B cell (primary cell): ENCODE data around the gene PDGFRA. TPM values are rescaled to one million over a fixed set of nuclear protein-coding genes. Genes with fewer than 3 reads are reported as not detected.

Experiments used
- ATAC-seq: fragments of 200-7000 bp; cut with Tn5 transposase; one replicate; pipeline ENCODE4 v1.10.0; 2021; ENCODE audit warnings: low read depth, mild to moderate bottlenecking, moderate number of reproducible peaks, moderate library complexity
- CTCF ChIA-PET: fragments of 350-600 bp; sonication (Branson Sonifier 250); formaldehyde crosslinking; loops from one replicate; lab custom pipeline; 2021; ENCODE audit warnings: antibody characterized with exemption, inconsistent platforms; lab: Charles Lee
- POLR2A ChIA-PET: fragments of 350-600 bp; sonication (Branson Sonifier 250); formaldehyde crosslinking; loops from one replicate; lab custom pipeline; 2021; ENCODE audit warnings: antibody characterized with exemption; lab: Charles Lee
- DNase-seq: peaks from one replicate; pipeline ENCODE4 v3.0.0; 2013
- H2AFZ ChIP-seq: 2 replicates; pipeline ENCODE4 v1.6.1; 2012; ENCODE audit warnings: mild to moderate bottlenecking, low read depth, low read length; ENCODE audit not compliant: insufficient read depth, poor library complexity, severe bottlenecking
- H3K27ac ChIP-seq, 2 donors: 1 replicate in 1 of 2; 2 replicates in 1 of 2; pipeline ENCODE4 v1.5.1; 2012 to 2013; ENCODE audit warnings: low read length in 2 of 2, mild to moderate bottlenecking in 2 of 2, moderate library complexity in 1 of 2
- H3K27me3 ChIP-seq, 4 experiments: fragments of 200-600 bp in 1 of 4; sonication (generic) in 1 of 4; replicated peaks in 1 of 4; 1 replicate in 2 of 4; 2 replicates in 2 of 4; pipeline versions ENCODE4 v1.6.1 to v1.7.0; 2013 to 2016; ENCODE audit warnings: low read length in 3 of 4, mild to moderate bottlenecking in 2 of 4, mixed read lengths in 1 of 4, moderate library complexity in 1 of 4; ENCODE audit not compliant: insufficient read depth in 4 of 4, control insufficient read depth in 3 of 4; ENCODE audit errors: control extremely low read depth in 1 of 4
- H3K36me3 ChIP-seq, 2 experiments: replicated peaks in 1 of 2; 1 replicate in 1 of 2; 2 replicates in 1 of 2; pipeline versions ENCODE4 v1.6.1 to v1.7.1; 2013; ENCODE audit warnings: low read length in 1 of 2; ENCODE audit not compliant: insufficient read depth in 2 of 2, control insufficient read depth in 1 of 2; ENCODE audit errors: control extremely low read depth in 1 of 2, extremely low read depth in 1 of 2
- H3K4me1 ChIP-seq, 2 donors: fragments of 200-600 bp in 1 of 2; sonication (generic) in 1 of 2; 1 replicate in 1 of 2; 2 replicates in 1 of 2; pipeline versions ENCODE4 v1.5.1 to v1.6.1; 2013 to 2017; ENCODE audit warnings: low read length in 2 of 2; ENCODE audit not compliant: control insufficient read depth in 2 of 2, insufficient read depth in 2 of 2
- H3K4me2 ChIP-seq: replicated peaks from 2 replicates; pipeline ENCODE3; 2012; ENCODE audit warnings: mild to moderate bottlenecking, low read depth, low read length; ENCODE audit not compliant: poor library complexity, severe bottlenecking
- H3K4me3 ChIP-seq, 5 experiments: fragments of 200-600 bp in 1 of 5; sonication (generic) in 1 of 5; 1 replicate in 3 of 5; 2 replicates in 2 of 5; pipeline versions ENCODE4 v1.5.1 to v1.7.0; 2011 to 2016; ENCODE audit warnings: low read length in 4 of 5, mild to moderate bottlenecking in 4 of 5, low read depth in 2 of 5, control low read depth in 1 of 5, moderate library complexity in 1 of 5; ENCODE audit not compliant: insufficient read depth in 1 of 5; ENCODE audit errors: control extremely low read depth in 1 of 5, extremely low read depth in 1 of 5
- H3K79me2 ChIP-seq: fragments of 200-600 bp; sonication (generic); one replicate; pipeline ENCODE4 v1.6.0; 2016; ENCODE audit warnings: low read length; ENCODE audit not compliant: control insufficient read depth, insufficient read depth
- H3K9ac ChIP-seq: fragments of 200-600 bp; sonication (generic); 2 replicates; pipeline ENCODE4 v1.6.1; 2017; ENCODE audit warnings: mild to moderate bottlenecking, low read length, moderate library complexity
- H3K9me3 ChIP-seq, 3 donors: one replicate each; pipeline versions ENCODE4 v1.6.1 to v1.7.1; 2013; ENCODE audit warnings: low read length in 2 of 3; ENCODE audit not compliant: control insufficient read depth in 2 of 3, insufficient read depth in 1 of 3; ENCODE audit errors: control extremely low read depth in 1 of 3
- H4K20me1 ChIP-seq: 2 replicates; pipeline ENCODE4 v1.6.0; 2012; ENCODE audit warnings: mild to moderate bottlenecking, low read length; ENCODE audit not compliant: insufficient read depth, control insufficient read depth, poor library complexity, severe bottlenecking
- H3K27ac Mint-ChIP-seq: one replicate; pipeline ENCODE4 v1.8.0; 2021; ENCODE audit warnings: mixed read lengths
- H3K27me3 Mint-ChIP-seq: one replicate; pipeline ENCODE4 v1.8.0; 2021; ENCODE audit warnings: mixed read lengths
- H3K4me1 Mint-ChIP-seq: one replicate; pipeline ENCODE4 v1.8.0; 2021; ENCODE audit warnings: mixed read lengths
- H3K4me3 Mint-ChIP-seq: one replicate; pipeline ENCODE4 v1.8.0; 2021; ENCODE audit warnings: mixed read lengths
- H3K9me3 Mint-ChIP-seq: one replicate; pipeline ENCODE4 v1.8.0; 2022; ENCODE audit warnings: mixed read lengths; ENCODE audit not compliant: insufficient read depth
- CTCF ChIP-seq: fragments of 200-600 bp; IDR thresholded peaks from one replicate; pipeline ENCODE4 v1.8.0; 2022; ENCODE audit warnings: antibody characterized with exemption, mild to moderate bottlenecking
- EZH2 ChIP-seq: IDR thresholded peaks from 2 replicates; pipeline ENCODE4 v1.6.1; 2012; ENCODE audit warnings: borderline replicate concordance, low read depth, mild to moderate bottlenecking, moderate library complexity, low read length; ENCODE audit not compliant: insufficient read depth, poor library complexity, severe bottlenecking
- WGBS: methylation state at CpG from one replicate; pipeline ENCODE4 v1.1.5; 2013; ENCODE audit warnings: missing lambda C conversion rate; ENCODE audit not compliant: insufficient coverage; 5-methylcytosine and 5-hydroxymethylcytosine counted together
- intact Hi-C: fragments of 100-400 bp; cut with micrococcal nuclease; formaldehyde crosslinking; loops from one replicate; pipeline ENCODE4 v1.10.0; 2022
- polyA plus RNA-seq: library from polyadenylated mRNA; depleted of rRNA; stranded (reverse); fragments of >200 nt; gene quantifications from 2 replicates; pipeline ENCODE4 v1.2.3, GENCODE V29; 2012
- total RNA-seq, 2 donors: library from RNA; stranded (reverse); fragments of 120-200 nt in 1 of 2; gene quantifications; 1 replicate in 1 of 2; 2 replicates in 1 of 2; pipeline versions ENCODE4 v1.2.3 to v1.2.4, GENCODE V29; 2013 to 2022

Gene PDGFRA
- total and polyA plus RNA-seq, 2 donors (not counting 1 experiment from before 2014, with no cell fraction given), result not detected

GRCh38 chr4:54213761-54214160, 15.3 kb upstream of the PDGFRA start:
- Histone ChIP-seq H3K9me3 (peaks cover 0 to 3% (median 0%) of the 10 kb centered on the region in 3 donors), H2AFZ (no peak overlapping the region), H3K9ac (no peak overlapping the region), H4K20me1 (no peaks in the 10 kb centered on the region), H3K4me3 (no peak overlapping the region), H3K4me1 (peaks cover 7 to 8% of the 10 kb centered on the region in 2 donors), H3K79me2 (no peaks in the 10 kb centered on the region), H3K36me3 (no peaks in the 10 kb centered on the region), H3K4me2 (no peak overlapping the region), H3K27ac (no peak overlapping the region), H3K27me3 (peaks cover 0 to 20% (median 12%) of the 10 kb centered on the region in 4 experiments)
- DNase-seq (no peak), ATAC-seq (no peak)
- ChIA-PET POLR2A (no interaction called here), CTCF (interaction anchor here (1.3 to 8.5 kb wide), 4 partner anchors 19 to 305 kb away, joined by 4 to 58 read pairs (median 28); no protein-coding TSS in a partner anchor)
- H3K9me3 Mint-ChIP-seq, result no peaks in the 10 kb centered on the region
- 79% methylated on average over 3 of the region's 4 CpGs for WGBS
- intact Hi-C loops, result no loop called here
- peaks cover 6% of the 10 kb centered on the region for H3K4me1 Mint-ChIP-seq
- no peak overlapping the region for H3K27ac Mint-ChIP-seq
- no peak overlapping the region for H3K4me3 Mint-ChIP-seq
- TF ChIP-seq CTCF (no peak), EZH2 (no peak)
- H3K27me3 Mint-ChIP-seq, result peaks cover 35% of the 10 kb centered on the region

- Histone ChIP-seq H3K79me2 (no peaks in the 10 kb centered on the region), H3K4me3 (no peak overlapping the region), H3K27me3 (peaks cover 0 to 18% (median 12%) of the 10 kb centered on the region in 4 experiments), H3K27ac (no peak overlapping the region), H3K4me2 (no peak overlapping the region), H3K9me3 (peaks cover 0 to 3% (median 0%) of the 10 kb centered on the region in 3 donors), H4K20me1 (no peaks in the 10 kb centered on the region), H3K4me1 (peaks cover 7 to 8% of the 10 kb centered on the region in 2 donors), H2AFZ (no peak overlapping the region), H3K36me3 (no peaks in the 10 kb centered on the region), H3K9ac (no peak overlapping the region)
- TF ChIP-seq EZH2 (no peak), CTCF (no peak)
- H3K27ac Mint-ChIP-seq, result no peak overlapping the region
- H3K4me1 Mint-ChIP-seq, result peaks cover 6% of the 10 kb centered on the region
- H3K27me3 Mint-ChIP-seq, result peaks cover 33% of the 10 kb centered on the region
- no peaks in the 10 kb centered on the region for H3K9me3 Mint-ChIP-seq
- intact Hi-C loops, result loop anchor here (2.0 to 5.0 kb wide), 2 partner anchors 509 to 1838 kb away; no protein-coding TSS in a partner anchor
- CTCF ChIA-PET, result interaction anchor here (0.6 to 8.5 kb wide), 8 partner anchors 10 to 1829 kb away, joined by 3 to 93 read pairs (median 5); no protein-coding TSS in a partner anchor
- DNase-seq (no peak), ATAC-seq (no peak)
- POLR2A ChIA-PET, result no interaction called here
- H3K4me3 Mint-ChIP-seq, result no peak overlapping the region
- WGBS, result 84% methylated on average over 2 of the region's 4 CpGs
Observed at GRCh38 chr4:54215379-54216077, 13.6 kb upstream of the PDGFRA start.
